Hepatocyte (in vitro differentiated cells): ENCODE results near the gene FGGY. TPM values are rescaled to one million over a fixed set of nuclear protein-coding genes. Genes with fewer than 3 reads are reported as not detected.

ENCODE experiments used
- DNase-seq: peaks from one replicate; pipeline ENCODE4 v3.0.0-alpha.2; 2016; ENCODE audit warnings: low spot score
- H2AFZ ChIP-seq: fragments of 200-600 bp; sonication (generic); 2 replicates; pipeline ENCODE4 v1.6.0; 2016; ENCODE audit warnings: antibody characterized with exemption, mild to moderate bottlenecking
- H3K27ac ChIP-seq: fragments of 200-600 bp; sonication (generic); 2 replicates; pipeline ENCODE4 v1.5.1; 2016; ENCODE audit warnings: mild to moderate bottlenecking
- H3K27me3 ChIP-seq: fragments of 200-600 bp; sonication (generic); 2 replicates; pipeline ENCODE4 v1.6.1; 2016
- H3K36me3 ChIP-seq: fragments of 200-600 bp; sonication (generic); replicated peaks from 2 replicates; pipeline ENCODE4 v1.5.1; 2016; ENCODE audit warnings: low read depth; ENCODE audit not compliant: insufficient read depth
- H3K4me1 ChIP-seq: fragments of 200-600 bp; sonication (generic); 2 replicates; pipeline ENCODE4 v1.5.1; 2016; ENCODE audit warnings: mild to moderate bottlenecking, moderate library complexity; ENCODE audit not compliant: insufficient read depth
- H3K4me2 ChIP-seq: fragments of 200-600 bp; sonication (generic); 2 replicates; pipeline ENCODE4 v1.6.0; 2016
- H3K4me3 ChIP-seq: fragments of 200-600 bp; sonication (generic); 2 replicates; pipeline ENCODE4 v1.5.1; 2016; ENCODE audit warnings: mild to moderate bottlenecking
- H3K79me2 ChIP-seq: fragments of 200-600 bp; sonication (generic); 2 replicates; pipeline ENCODE4 v1.6.0; 2017; ENCODE audit warnings: mild to moderate bottlenecking
- H3K9me2 ChIP-seq: fragments of 200-600 bp; sonication (generic); replicated peaks from 2 replicates; pipeline ENCODE4 v1.6.0; 2017; ENCODE audit warnings: mild to moderate bottlenecking; ENCODE audit not compliant: insufficient read depth
- H3K9me3 ChIP-seq: fragments of 200-600 bp; sonication (generic); 2 replicates; pipeline ENCODE4 v1.5.1; 2016; ENCODE audit warnings: low read depth, mild to moderate bottlenecking
- H4K20me1 ChIP-seq: fragments of 200-600 bp; sonication (generic); 2 replicates; pipeline ENCODE4 v1.6.0; 2016; ENCODE audit warnings: mild to moderate bottlenecking; ENCODE audit not compliant: insufficient read depth, poor library complexity, severe bottlenecking
- EZH2 ChIP-seq: fragments of 200-600 bp; sonication (generic); IDR thresholded peaks from 2 replicates; pipeline ENCODE4 v1.6.1; 2016; ENCODE audit warnings: antibody characterized with exemption, mild to moderate bottlenecking, borderline replicate concordance
- EZH2phosphoT487 ChIP-seq: fragments of 200-600 bp; sonication (generic); IDR thresholded peaks from one replicate; pipeline ENCODE4 v1.6.1; 2018; ENCODE audit warnings: antibody characterized with exemption, mild to moderate bottlenecking, low read depth, moderate library complexity; ENCODE audit not compliant: unreplicated experiment, severe bottlenecking
- WGBS: methylation state at CpG from one replicate; pipeline ENCODE4 v1.1.6; 2016; ENCODE audit warnings: low lambda C conversion rate; ENCODE audit errors: missing lambda C conversion rate; 5-methylcytosine and 5-hydroxymethylcytosine counted together
- polyA plus RNA-seq: library from polyadenylated mRNA; unstranded; fragments of >200 nt; fragmentation: Nextera tagmentation; extraction: Ambion mirVana; gene quantifications from 2 replicates; pipeline ENCODE4 v1.2.1, GENCODE V29; 2016
- total RNA-seq: library from RNA; depleted of rRNA; stranded (reverse); fragments of >200 nt; gene quantifications from 2 replicates; pipeline ENCODE4 v1.2.3, GENCODE V29; 2014
- TF ChIP-seq, protein P1 (sequence below): fragments of 200-600 bp; sonication (generic); IDR thresholded peaks from 2 replicates; pipeline ENCODE4 v1.5.1; 2016; ENCODE audit warnings: antibody characterized with exemption, mild to moderate bottlenecking; ENCODE audit not compliant: poor library complexity

The FGGY gene
- total and polyA plus RNA-seq, 2 experiments from 2014 or later = 18.0 to 20.6 TPM

GRCh38 chr1:59554011-59554663 lies 257.2 kb downstream of the FGGY start:
- 52% methylated on average over 8 of the region's 8 CpGs for WGBS
- TF ChIP-seq EZH2 = no peak
- TF ChIP-seq, protein P1, sequence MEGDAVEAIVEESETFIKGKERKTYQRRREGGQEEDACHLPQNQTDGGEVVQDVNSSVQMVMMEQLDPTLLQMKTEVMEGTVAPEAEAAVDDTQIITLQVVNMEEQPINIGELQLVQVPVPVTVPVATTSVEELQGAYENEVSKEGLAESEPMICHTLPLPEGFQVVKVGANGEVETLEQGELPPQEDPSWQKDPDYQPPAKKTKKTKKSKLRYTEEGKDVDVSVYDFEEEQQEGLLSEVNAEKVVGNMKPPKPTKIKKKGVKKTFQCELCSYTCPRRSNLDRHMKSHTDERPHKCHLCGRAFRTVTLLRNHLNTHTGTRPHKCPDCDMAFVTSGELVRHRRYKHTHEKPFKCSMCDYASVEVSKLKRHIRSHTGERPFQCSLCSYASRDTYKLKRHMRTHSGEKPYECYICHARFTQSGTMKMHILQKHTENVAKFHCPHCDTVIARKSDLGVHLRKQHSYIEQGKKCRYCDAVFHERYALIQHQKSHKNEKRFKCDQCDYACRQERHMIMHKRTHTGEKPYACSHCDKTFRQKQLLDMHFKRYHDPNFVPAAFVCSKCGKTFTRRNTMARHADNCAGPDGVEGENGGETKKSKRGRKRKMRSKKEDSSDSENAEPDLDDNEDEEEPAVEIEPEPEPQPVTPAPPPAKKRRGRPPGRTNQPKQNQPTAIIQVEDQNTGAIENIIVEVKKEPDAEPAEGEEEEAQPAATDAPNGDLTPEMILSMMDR = no peak
- TF ChIP-seq EZH2phosphoT487 = no peak
- DNase-seq = no peak

DNA sequence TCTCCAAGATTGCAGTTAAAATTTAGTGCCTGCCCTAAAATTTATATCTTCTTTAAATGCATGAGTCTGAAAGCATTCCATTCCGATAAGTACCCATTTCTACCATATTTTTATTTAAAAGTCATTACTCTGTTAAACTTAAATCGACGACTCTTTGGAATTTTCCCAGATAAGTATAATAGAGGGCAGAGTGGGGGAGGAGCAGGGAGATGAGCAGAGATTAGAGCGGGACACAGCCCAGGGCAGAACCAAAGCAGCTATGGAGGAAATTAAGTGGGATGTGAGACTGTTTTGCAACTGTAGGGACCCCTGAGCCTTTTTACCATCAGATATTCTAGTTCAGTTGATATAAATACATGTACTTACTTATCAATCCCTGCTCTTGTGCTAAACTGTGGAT lies 257.9 kb downstream of the FGGY start:
- WGBS = 45% methylated on average over 4 of the region's 4 CpGs
- H3K4me2 ChIP-seq = no peak overlapping the region

More at GRCh38 chr1:59554011-59554663, 257.2 kb downstream of the FGGY start:
- Histone ChIP-seq H3K4me1 (peaks cover 19% of the 10 kb centered on the region), H3K4me2 (no peak overlapping the region), H3K27me3 (no peaks in the 10 kb centered on the region), H2AFZ (peak overlapping the region; percentile 13), H3K27ac (no peak overlapping the region), H3K79me2 (no peaks in the 10 kb centered on the region), H3K4me3 (no peak overlapping the region), H3K9me2 (no peaks in the 10 kb centered on the region), H4K20me1 (no peaks in the 10 kb centered on the region), H3K9me3 (peaks cover 12% of the 10 kb centered on the region), H3K36me3 (no peaks in the 10 kb centered on the region)

GRCh38 chr1:59556398-59556797 lies 259.5 kb downstream of the FGGY start:
- H3K79me2 ChIP-seq = no peaks in the 10 kb centered on the region
- H3K9me3 ChIP-seq = peaks cover 17% of the 10 kb centered on the region
- TF ChIP-seq, protein P1 = no peak
- TF ChIP-seq EZH2 (no peak), EZH2phosphoT487 (no peak)
- H3K4me1 ChIP-seq = peaks cover 6% of the 10 kb centered on the region
- DNase-seq = no peak
- H2AFZ ChIP-seq = no peak overlapping the region
- no peaks in the 10 kb centered on the region for H3K27me3 ChIP-seq
- no peak overlapping the region for H3K4me2 ChIP-seq
- H3K27ac ChIP-seq = peak overlapping the region; percentile 58
- no peaks in the 10 kb centered on the region for H4K20me1 ChIP-seq
- H3K9me2 ChIP-seq = no peaks in the 10 kb centered on the region
- no peaks in the 10 kb centered on the region for H3K36me3 ChIP-seq
- no peak overlapping the region for H3K4me3 ChIP-seq
- WGBS = 96% methylated on average over 1 of the region's 1 CpG

More for the DNA sequence above, 257.9 kb downstream of the FGGY start:
- DNase-seq = no peak
- Histone ChIP-seq H3K79me2 (no peaks in the 10 kb centered on the region), H3K27ac (no peak overlapping the region), H3K27me3 (no peaks in the 10 kb centered on the region), H3K9me2 (no peaks in the 10 kb centered on the region), H3K36me3 (no peaks in the 10 kb centered on the region), H3K9me3 (peaks cover 17% of the 10 kb centered on the region), H3K4me1 (peaks cover 13% of the 10 kb centered on the region), H2AFZ (peak overlapping the region; percentile 13), H3K4me3 (no peak overlapping the region), H4K20me1 (no peaks in the 10 kb centered on the region)
- TF ChIP-seq EZH2 = no peak
- TF ChIP-seq, protein P1 = no peak
- no peak for TF ChIP-seq EZH2phosphoT487
